Fibroblast of lung (primary cell): ENCODE measurements around the gene SELENOK. TPM values are rescaled to one million over a fixed set of nuclear protein-coding genes. Genes with fewer than 3 reads are reported as not detected.

Source experiments
- DNase-seq, 2 donors: peaks; one replicate each; pipeline versions ENCODE4 v3.0.0 to v3.0.0-alpha.2; 2010; ENCODE audit warnings: low read depth in 2 of 2
- H2AFZ ChIP-seq: 2 replicates; pipeline ENCODE4 v1.5.1; 2012; ENCODE audit warnings: low read length, control low read depth, inconsistent platforms
- H3K27ac ChIP-seq: 2 replicates; pipeline ENCODE4 v1.5.1; 2011; ENCODE audit warnings: low read length, control low read depth; ENCODE audit not compliant: insufficient read depth
- H3K27me3 ChIP-seq: 2 replicates; pipeline ENCODE4 v1.5.1; 2011; ENCODE audit warnings: mild to moderate bottlenecking, low read length; ENCODE audit not compliant: control insufficient read depth, insufficient read depth
- H3K36me3 ChIP-seq: 2 replicates; pipeline ENCODE4 v1.5.1; 2011; ENCODE audit warnings: low read length; ENCODE audit not compliant: control insufficient read depth, insufficient read depth
- H3K4me1 ChIP-seq: 2 replicates; pipeline ENCODE4 v1.5.1; 2011; ENCODE audit warnings: low read length; ENCODE audit not compliant: control insufficient read depth, insufficient read depth; ENCODE audit errors: extremely low read depth
- H3K4me2 ChIP-seq: 2 replicates; pipeline ENCODE4 v1.5.1; 2011; ENCODE audit warnings: low read length, control low read depth; ENCODE audit not compliant: insufficient read depth; ENCODE audit errors: extremely low read depth
- H3K4me3 ChIP-seq, 4 experiments: fragments of 200-600 bp in 1 of 4; sonication (generic) in 1 of 4; replicated peaks in 1 of 4; 2 replicates each; pipeline ENCODE4 v1.5.1; 2011 to 2016; ENCODE audit warnings: low read length in 4 of 4, low read depth in 3 of 4, mild to moderate bottlenecking in 3 of 4, control low read depth in 2 of 4, inconsistent platforms in 1 of 4, mixed read lengths in 1 of 4; ENCODE audit not compliant: insufficient read depth in 1 of 4; ENCODE audit errors: control extremely low read depth in 1 of 4
- H3K79me2 ChIP-seq: 2 replicates; pipeline ENCODE4 v1.5.1; 2012; ENCODE audit warnings: mild to moderate bottlenecking, low read length, inconsistent platforms; ENCODE audit not compliant: control insufficient read depth, insufficient read depth
- H3K9ac ChIP-seq: 2 replicates; pipeline ENCODE4 v1.5.1; 2011; ENCODE audit warnings: mild to moderate bottlenecking, low read length, control low read depth; ENCODE audit not compliant: insufficient read depth
- H3K9me3 ChIP-seq: 2 replicates; pipeline ENCODE4 v1.5.1; 2012; ENCODE audit warnings: low read depth, low read length; ENCODE audit not compliant: control insufficient read depth, insufficient read depth
- H4K20me1 ChIP-seq: 2 replicates; pipeline ENCODE4 v1.5.1; 2011; ENCODE audit warnings: low read length; ENCODE audit not compliant: control insufficient read depth, insufficient read depth; ENCODE audit errors: extremely low read depth
- CTCF ChIP-seq, 2 donors: IDR thresholded peaks in 1 of 2; conservative IDR thresholded peaks in 1 of 2; 1 replicate in 1 of 2; 2 replicates in 1 of 2; pipeline ENCODE4 v1.5.1; 2011 to 2012; ENCODE audit warnings: low read length in 2 of 2, control low read depth in 1 of 2, inconsistent platforms in 1 of 2, low read depth in 1 of 2, mild to moderate bottlenecking in 1 of 2
- EZH2 ChIP-seq: IDR thresholded peaks from 2 replicates; pipeline ENCODE4 v1.5.1; 2012; ENCODE audit warnings: low read length, control low read depth, mild to moderate bottlenecking; ENCODE audit errors: missing control alignments
- polyA plus RNA-seq, 2 donors: library from polyadenylated mRNA; depleted of rRNA in 1 of 2; stranded (reverse) in 1 of 2; unstranded in 1 of 2; fragments of >200 nt; gene quantifications; 2 replicates each; pipeline ENCODE4 v1.2.1, GENCODE V29; 2011 to 2012; ENCODE audit warnings: missing spikeins in 1 of 2
- total RNA-seq: library from RNA; depleted of rRNA; stranded (reverse); fragments of >200 nt; gene quantifications from 2 replicates; pipeline ENCODE4 v1.2.1, GENCODE V29; 2014

The SELENOK gene
- total and polyA plus RNA-seq, 2 donors (not counting 1 experiment from before 2014, with no cell fraction given) = 26.9 to 40.1 TPM

GRCh38 chr3:53845881-53846133 is 45.9 kb downstream of the SELENOK start:
- H3K9me3 ChIP-seq = no peaks in the 10 kb centered on the region
- H3K4me1 ChIP-seq = no peaks in the 10 kb centered on the region
- H3K27me3 ChIP-seq = peaks cover 35% of the 10 kb centered on the region
- no peaks in the 10 kb centered on the region for H4K20me1 ChIP-seq
- TF ChIP-seq EZH2 (no peak), CTCF (conservative IDR thresholded peaks at IDR 0.05 in 1 of 2, IDR thresholded peaks at IDR 0.05 in 1 of 2; ENCODE audit: low read depth in 1 of 2, low read length in 2 of 2) (no peak)
- H3K36me3 ChIP-seq = no peaks in the 10 kb centered on the region
- peak overlapping the region; percentile 80 for H3K4me2 ChIP-seq
- no peak for DNase-seq
- peak overlapping the region; percentile 16 for H3K9ac ChIP-seq
- H2AFZ ChIP-seq = peak overlapping the region; percentile 70
- no peak overlapping the region for H3K27ac ChIP-seq
- no peaks in the 10 kb centered on the region for H3K79me2 ChIP-seq
- H3K4me3 ChIP-seq = peak overlapping the region; percentile 41 to 58 (median 54)

DNA sequence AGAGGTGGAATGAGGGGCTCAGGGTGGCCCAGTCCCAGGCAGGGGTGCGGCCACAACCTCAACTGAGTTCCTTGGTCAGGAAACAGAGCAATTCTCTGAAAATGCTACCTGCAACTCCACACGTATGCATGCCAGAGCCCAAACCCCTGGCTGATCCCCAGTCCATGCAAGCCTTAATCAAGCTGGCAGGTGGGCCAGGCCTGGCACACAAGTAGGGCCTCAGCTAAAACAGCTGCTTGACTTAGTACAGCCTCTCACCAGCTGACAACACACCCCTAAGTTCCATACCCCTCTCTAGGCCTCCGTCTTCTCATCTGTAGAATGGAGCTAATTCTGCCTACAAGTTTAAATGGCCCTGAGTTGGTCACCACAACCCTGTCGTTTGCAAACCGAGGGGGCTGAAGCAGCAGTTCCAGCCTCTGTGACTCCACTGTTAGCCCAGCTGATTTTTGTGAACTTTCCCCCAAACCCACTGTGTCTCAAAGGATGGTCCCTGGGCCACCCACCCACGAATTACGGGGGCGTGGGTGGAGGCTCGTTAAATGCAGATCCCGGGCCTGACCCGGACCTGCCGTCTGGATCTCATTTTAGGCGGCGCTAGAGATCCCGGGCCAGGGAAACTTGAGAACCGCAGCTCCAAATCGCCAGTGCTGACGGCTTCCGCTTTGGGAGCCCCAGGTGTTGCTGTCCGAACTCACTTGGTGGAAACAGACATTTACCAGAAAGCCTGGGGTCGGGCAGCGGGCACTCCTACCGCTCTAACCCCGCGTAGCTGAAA is 46.4 kb downstream of the SELENOK start:
- Histone ChIP-seq H3K36me3 (no peaks in the 10 kb centered on the region), H3K9me3 (no peaks in the 10 kb centered on the region), H3K4me3 (peak overlapping the region; percentile 41 to 58 (median 54)), H3K27ac (no peak overlapping the region), H3K4me2 (peak overlapping the region; percentile 80), H3K79me2 (no peaks in the 10 kb centered on the region), H2AFZ (peak overlapping the region; percentile 70), H3K4me1 (no peaks in the 10 kb centered on the region), H3K27me3 (peaks cover 35% of the 10 kb centered on the region), H3K9ac (peak overlapping the region; percentile 16), H4K20me1 (no peaks in the 10 kb centered on the region)
- DNase-seq = peak; percentile 39 to 51
- TF ChIP-seq CTCF (conservative IDR thresholded peaks at IDR 0.05 in 1 of 2, IDR thresholded peaks at IDR 0.05 in 1 of 2; ENCODE audit: low read depth in 1 of 2, low read length in 2 of 2) (peak; percentile 27 to 44), EZH2 (peak; percentile 74)

DNA sequence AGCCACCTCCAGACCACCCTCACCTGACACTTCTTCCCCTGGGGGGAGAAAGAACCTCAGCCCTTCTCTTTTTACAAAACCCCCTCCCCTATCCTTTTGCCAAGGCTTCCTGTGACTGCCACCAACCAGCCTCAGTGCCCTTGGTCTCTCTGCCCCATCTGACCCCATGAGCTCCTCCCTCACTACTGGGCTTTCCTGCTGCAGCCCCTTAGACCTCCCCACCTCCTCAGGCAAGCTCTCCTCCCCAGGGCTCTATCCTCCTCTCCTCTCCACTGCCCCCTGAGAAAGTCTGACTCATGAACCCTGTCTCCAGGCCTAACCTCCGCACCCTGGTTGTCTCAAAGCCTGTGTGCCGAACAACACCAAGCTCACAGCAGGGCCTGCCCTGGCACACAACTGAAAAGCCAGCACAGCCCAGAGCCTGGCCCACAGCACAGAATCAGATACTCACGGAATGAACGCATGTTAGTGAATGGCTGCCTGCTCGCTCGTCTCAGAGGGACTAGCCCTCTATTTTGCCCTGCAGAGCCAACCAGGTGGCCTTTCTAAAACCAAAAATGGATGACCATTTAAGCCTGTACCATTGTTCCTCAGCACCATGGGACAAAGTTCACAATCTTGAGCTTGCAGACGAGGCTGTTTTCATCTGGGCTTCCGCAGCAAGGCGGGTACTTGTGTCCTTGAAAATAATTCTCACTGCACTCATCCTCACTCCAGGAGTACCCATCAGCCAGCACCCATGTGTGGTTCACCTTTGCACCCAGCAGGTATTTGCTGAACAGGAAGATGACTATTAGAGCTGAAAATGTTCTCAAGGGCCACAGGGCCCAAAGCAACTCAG is 47.2 kb downstream of the SELENOK start:
- no peaks in the 10 kb centered on the region for H3K9me3 ChIP-seq
- no peak overlapping the region for H3K4me2 ChIP-seq
- H3K9ac ChIP-seq = no peak overlapping the region
- H4K20me1 ChIP-seq = no peaks in the 10 kb centered on the region
- no peaks in the 10 kb centered on the region for H3K79me2 ChIP-seq
- H3K4me3 ChIP-seq = no peak overlapping the region
- TF ChIP-seq EZH2 (no peak), CTCF (conservative IDR thresholded peaks at IDR 0.05 in 1 of 2, IDR thresholded peaks at IDR 0.05 in 1 of 2; ENCODE audit: low read depth in 1 of 2, low read length in 2 of 2) (no peak)
- H3K4me1 ChIP-seq = no peaks in the 10 kb centered on the region
- DNase-seq = no peak
- no peaks in the 10 kb centered on the region for H3K36me3 ChIP-seq
- H3K27me3 ChIP-seq = peaks cover 35% of the 10 kb centered on the region
- H3K27ac ChIP-seq = no peak overlapping the region
- H2AFZ ChIP-seq = no peak overlapping the region
